HK-2 (cell line): ENCODE results near the gene HEXIM1.

Source experiments
- DNase-seq: peaks from one replicate; pipeline ENCODE4 v3.0.0-alpha.2; 2018; ENCODE audit not compliant: unreplicated experiment

Gene HEXIM1, protein sequence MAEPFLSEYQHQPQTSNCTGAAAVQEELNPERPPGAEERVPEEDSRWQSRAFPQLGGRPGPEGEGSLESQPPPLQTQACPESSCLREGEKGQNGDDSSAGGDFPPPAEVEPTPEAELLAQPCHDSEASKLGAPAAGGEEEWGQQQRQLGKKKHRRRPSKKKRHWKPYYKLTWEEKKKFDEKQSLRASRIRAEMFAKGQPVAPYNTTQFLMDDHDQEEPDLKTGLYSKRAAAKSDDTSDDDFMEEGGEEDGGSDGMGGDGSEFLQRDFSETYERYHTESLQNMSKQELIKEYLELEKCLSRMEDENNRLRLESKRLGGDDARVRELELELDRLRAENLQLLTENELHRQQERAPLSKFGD

DNA sequence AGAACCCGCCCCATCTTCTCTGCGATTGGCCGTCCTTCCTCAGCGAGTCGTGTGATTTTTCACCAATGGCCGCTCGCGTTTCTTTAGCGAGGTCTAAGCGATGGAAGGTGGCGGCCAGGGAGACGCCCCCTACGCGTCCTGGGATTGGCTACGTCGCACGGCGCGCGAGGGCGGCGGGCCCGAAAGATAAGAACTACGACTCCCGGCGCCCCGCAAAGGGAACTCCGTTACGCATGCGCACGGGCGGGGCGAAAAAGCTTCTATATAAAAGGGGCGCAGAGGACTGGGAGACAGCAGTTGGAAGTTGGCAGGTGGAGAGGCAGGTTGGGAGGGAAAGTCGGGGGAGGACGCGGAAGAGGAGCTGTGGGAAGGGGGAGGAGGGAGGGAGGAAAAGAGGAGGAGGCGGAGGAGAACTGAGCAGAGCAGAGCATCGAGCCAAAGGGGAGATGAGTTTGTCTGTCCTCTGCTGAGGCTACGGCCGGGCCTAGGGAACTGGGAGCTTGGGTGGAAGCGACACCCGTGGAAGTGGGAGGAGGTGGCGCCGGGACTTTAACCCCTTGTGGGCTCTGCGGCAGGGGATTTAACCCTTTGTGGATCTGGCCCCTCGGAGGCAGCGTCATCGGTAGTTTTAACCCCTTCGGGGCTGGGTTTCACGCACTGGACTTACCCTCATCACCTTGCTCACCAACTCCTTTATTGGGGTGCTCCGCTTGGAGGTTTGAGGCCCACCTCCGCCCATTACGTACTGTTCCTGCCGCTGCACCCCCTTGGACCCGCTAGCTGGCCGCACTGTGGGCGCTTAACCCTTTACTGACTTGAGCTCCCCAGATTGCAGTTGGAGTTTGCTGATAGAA is at the start of gene HEXIM1:
TSS of gene HEXIM1 (plus strand) at position 293 of the 854 bp plus-strand sequence. CDS start 716 bp downstream, outside the sequence.
- peak; percentile 99 for DNase-seq

DNA sequence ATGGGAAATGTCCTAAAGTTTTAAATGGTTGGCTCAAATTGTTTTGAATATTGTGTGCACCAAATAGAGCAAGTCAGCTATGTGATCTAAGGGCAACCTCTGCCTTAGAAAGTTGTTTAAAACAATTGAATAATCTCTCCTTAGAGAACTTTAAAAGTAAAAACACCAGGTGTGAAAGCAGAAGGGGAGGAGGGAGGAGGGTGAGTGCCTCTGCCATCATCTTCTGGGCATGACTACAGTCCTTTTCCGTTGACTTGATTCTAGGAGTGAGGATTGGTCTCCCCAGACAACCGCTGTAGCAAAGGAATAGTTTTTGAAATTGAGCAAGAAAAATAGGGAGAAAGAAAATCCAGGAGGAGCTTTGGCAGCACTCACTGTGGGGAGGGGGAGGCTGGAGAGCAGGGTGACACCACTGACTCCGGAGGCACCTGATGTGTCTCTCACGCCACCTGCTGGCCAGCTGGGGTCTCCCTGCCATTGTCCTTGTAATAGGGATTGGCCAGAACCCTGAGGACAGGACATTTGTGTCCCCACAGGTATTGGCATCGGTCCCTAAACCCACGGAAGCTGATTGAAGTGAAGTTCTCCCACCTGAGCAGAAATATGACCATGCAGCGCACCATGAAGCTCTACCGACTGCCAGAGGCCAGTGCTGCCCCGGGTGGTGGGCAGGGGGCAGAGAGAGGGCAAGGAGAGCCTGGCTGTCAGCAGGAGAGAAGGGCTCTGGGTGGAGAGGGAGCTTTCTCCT is 49.2 kb upstream of the HEXIM1 start:
- DNase-seq: peak; percentile 69

DNA sequence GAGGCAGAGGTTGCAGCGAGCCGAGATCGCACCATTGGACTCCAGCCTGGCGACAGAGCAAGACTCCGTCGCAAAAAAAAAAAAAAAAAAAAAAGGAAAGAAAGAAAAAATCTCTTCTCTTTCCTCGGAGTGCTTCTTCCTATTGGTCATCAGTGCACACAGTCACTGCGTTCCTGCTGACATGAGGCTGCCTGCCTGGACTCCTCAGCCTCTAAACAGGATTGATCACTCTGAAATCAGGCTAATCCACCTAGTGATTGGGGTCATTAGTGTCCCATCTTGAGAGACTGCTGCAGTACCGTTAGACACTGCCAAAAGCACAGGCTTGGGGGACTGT is 46.8 kb upstream of the HEXIM1 start:
- DNase-seq: no peak

DNA sequence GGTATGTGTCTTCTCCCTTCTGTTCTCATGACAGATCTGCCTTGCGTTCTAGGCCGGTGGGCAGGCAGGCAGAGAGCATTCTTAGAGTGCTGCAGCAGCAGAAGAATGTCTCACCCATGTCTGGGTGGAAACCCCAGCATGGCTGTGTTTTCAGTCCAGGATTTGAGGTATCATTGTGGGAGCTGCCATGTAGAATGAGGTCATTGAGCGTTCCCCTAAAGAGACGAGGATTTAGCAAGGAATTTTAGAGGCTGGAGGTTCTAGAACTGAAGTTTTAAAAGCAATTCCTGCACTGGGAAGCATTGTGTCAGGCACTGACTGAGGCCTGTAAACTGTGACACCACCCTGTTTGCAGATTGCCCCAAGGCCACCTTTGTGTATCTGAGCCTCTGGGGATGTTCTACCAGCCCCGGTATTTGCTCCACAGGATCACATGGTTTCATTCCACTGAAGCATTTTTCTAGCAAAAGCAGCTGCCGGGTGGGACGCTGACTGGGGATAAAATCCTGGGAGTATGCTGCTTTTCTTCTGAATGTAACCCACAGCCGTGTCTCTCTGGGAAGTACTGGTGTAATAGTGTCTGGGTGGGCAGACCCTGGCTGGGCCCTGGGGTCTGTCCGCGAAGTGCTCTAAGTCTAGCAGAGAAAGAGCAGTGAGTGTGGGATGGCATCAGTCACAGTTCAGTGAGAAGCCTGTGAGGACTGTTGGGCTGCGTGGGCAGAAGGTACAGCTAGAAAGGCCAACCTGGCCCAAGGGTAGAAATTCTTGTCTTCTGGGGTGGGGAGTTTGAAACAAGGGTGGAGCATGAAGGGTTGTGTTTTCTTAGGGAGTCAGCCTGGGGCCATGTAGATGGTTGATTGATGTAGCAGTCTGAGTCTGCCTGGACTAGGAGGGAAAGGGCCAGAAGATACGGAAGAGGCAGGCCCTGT is 46.1 kb upstream of the HEXIM1 start:
- DNase-seq: no peak

DNA sequence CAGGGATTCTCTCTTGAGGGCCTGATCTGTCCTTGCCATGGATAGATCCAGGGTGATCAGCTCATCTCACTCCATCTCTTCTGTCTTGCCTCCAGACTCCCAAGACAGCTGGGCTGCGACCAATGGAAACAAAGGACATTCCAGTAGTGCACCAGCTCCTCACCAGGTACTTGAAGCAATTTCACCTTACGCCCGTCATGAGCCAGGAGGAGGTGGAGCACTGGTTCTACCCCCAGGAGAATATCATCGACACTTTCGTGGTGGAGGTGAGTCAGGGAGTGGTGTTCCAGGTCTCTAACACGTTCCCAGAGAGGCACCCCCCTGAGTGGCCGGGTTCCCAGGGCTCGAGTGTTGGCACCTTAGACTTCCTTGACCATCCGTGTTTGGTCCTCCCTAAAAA is 45.4 kb upstream of the HEXIM1 start:
- DNase-seq: no peak

DNA sequence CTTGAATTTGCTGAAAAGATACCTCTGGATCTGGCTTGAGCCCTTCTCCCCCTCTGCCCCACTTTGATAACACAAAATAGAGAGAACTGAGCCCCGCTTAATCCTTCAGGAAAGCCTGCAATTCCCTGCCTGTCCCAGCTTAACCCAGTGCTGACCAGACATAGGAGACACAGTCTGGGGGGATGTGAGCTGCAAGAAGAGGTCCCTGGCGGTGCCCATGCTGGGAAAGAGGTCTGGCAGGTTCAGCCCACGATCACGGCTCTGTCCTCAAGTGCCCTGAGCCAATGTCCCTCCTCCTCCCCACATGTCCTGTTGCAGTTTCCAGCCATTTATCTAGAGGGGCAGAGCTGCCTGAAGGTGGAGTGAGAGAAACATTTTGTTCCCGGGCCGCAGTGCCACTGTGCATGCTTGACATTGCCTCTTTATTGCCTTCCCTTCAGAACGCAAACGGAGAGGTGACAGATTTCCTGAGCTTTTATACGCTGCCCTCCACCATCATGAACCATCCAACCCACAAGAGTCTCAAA is 44.9 kb upstream of the HEXIM1 start:
- DNase-seq: no peak

DNA sequence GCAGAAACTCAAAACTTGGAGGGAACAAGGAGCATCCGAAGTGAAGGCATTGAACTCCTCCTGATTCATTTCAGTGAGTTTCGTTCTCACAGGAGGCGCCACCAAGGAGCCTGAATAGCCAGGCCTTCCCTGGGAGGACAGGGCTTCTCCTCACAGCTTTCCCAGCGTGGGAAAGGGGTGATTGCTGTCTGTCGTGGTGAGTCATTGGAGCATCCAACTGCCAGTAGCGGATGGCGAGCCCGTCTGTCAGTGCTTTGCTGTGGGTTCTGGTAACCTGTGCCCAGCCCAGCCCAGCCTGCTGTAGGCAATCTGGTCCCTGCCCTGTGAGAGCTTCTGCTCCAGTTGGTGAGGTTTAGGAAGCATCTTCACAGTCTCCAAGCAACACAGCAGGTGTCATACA is 44.2 kb upstream of the HEXIM1 start:
- no peak for DNase-seq

DNA sequence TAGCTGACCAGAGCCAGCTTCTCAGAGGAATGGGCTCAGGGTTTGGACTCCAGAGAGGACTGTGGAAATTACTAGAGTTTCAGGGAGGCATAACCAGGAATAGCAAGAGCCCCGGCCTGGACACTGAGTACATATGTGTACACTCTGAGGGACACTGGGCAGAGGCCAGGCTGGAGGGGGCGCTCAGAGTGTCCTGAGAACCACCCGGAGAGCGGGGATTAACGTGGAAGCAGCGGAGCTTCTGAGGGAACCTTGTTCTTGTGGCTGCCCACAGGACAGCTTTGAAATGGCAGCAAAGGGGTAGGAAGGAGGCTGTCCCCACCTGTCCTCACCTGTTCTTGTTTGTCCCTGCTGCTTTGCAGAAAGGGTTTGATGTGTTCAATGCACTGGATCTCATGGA is 43.8 kb upstream of the HEXIM1 start:
- DNase-seq: no peak

DNA sequence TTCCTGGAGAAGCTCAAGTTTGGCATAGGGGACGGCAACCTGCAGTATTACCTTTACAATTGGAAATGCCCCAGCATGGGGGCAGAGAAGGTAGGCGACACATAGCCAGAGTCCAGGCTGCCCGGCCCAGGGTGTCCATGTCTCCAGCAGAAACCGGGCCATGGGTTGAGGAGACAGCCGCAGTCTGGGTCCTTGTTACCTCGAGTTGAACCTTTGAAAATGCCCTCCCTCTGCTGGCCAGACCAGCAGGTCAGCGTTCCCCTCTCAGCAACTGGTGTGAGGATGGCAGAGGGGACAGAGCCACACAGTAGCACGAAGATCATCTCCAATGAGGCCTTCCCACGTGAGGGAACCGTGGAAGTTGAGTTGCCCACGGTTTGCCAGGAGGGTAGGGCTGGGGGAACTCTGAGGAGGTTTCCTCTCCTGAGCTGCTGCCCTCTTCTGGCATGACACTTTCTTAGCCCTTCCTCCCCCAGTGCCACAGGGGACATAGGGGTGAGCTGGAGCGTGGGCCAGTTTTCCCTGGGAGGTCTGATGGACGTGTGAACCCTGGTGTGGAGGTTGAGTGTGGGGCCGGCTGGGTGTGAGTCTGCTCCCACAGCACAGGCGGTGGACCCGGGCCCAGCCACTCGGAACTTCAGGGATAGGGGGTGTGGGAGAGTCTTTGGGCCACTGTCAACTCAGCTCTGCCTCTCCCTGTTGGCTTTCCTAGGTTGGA is 43.2 kb upstream of the HEXIM1 start:
- no peak for DNase-seq

DNA sequence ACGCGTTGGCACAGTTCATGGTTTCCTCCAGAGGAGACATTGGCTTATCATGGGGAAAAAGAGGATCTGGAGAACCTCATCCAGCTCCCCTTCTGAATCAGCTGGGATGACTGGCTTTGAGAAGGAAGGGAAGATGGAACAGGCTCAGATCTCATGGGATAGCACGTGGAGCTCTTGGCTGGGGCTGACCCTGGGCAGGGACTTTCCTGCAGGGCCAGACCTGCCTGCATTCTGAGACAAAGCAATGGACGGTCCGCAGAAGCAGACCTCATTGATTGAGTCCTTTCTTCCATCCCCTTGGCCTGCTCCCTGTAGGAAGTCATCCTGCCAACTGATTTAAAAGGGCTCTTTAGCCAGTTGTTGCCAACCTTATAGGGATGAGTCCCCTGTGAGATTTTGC is 42.2 kb upstream of the HEXIM1 start:
- DNase-seq: no peak

DNA sequence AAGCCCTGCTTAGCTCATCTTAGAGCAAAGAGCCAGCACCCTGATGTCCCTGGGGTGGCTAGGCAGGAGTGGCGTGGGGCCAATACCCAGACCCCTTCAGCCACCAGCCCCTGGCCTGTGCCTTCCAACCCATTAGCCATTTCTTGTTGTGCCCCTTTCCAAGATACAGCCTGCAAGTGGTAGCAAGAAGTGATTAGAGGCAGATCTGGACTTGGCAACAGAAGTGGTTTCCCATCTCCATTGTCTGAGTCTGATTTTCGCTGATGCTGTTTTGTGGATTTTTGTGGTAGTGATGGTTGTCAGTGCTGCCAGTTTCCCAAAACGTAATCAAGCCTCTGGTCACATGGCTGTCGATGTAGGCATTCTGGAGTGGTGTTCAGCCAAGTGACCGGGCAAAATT is 41.7 kb upstream of the HEXIM1 start:
- DNase-seq: no peak

DNA sequence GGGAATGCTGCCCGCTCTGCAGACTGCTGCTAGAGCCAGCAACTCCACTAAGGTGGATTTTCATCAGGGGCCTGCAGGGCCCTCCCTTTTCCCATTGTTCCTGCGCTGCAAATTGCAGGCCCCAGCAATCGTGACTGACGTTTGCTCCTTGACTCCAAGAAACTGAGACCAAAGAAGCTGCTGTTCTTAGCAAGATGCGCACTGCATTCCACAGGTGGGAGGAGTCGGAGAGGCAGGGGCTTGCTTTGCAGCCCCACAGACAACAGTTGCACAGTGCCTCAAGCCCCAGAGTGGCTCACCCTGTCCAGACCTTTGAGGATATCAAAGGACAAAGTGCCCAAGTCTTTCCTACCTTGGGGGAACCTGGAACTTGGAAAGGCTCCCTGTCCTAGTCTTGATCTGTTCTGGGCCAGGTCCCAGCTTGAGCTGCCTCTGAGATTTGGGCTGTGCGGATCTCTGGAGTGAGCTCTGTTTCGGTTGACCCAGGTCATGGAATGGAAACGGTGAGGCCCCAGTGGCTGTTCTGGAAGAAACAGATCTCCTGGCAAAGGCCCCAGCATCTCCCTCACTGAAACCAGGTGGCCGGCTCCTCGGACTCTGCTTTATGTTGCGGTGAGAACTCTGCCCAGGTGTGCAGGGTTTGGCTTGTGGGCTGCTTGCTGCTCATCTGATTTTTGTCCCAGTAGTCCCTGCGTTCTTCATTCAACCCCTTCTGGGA is 40.8 kb upstream of the HEXIM1 start:
- no peak for DNase-seq

DNA sequence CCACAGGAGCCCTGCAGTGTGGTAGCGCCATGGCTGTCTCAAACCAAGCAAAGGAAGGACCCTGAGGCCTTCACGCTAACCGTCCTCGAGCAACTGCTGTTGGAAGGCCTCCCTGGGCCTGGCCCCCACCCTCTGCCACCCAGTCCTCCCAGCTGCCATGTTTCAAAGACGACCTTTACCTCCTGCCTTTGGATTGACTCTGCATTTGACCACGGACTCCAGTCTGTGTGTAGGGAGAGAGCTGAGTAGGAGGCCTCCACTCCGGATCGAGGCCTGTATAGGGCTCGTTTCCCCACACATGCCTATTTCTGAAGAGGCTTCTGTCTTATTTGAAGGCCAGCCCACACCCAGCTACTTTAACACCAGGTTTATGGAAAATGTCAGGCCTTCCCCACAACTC is 40.2 kb upstream of the HEXIM1 start:
- no peak for DNase-seq

DNA sequence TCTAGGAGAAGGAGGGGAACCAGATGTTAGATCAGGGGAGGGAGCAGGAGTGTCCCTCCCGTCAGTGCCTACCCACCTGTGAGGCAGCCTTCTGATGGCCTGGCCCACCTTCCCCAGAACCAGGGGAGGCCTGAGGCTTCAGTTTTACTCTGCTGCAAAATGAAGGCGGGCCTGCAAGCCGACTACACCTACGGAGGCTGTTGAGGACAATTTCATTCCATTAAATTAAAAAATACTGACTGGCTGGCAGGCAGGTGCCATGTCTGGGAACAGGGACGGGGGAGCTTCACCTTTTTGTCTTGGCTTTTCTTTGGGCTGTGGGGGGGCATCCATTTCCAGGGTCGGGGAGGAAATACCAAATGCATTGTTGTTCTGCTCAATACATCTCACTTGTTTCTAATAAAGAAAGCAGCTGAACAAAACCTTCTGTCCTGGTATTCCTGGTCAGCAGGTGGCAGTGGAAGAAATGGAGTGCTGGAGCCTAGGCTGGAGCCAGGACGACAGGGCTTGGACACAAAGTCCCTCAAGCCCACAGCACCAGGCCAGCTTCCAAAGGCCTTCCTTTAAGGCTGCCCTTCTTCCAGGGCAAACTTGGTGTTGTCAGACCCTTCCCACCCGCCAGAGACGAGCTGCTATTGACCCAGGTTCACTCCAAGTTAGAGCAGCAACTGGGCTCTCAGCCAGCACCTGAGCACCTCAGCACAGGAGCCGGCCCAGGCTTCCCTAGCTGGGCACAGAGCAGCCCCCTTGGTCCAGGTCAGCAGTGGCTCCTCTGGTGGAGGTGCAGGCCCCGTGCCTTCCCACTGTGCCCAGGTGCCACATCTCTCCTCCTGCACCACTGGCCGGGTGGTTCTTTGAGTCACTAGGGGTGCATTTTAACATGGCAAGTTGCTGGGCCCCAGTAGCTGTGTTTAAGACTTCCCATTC is 39.4 kb upstream of the HEXIM1 start:
- DNase-seq: no peak

DNA sequence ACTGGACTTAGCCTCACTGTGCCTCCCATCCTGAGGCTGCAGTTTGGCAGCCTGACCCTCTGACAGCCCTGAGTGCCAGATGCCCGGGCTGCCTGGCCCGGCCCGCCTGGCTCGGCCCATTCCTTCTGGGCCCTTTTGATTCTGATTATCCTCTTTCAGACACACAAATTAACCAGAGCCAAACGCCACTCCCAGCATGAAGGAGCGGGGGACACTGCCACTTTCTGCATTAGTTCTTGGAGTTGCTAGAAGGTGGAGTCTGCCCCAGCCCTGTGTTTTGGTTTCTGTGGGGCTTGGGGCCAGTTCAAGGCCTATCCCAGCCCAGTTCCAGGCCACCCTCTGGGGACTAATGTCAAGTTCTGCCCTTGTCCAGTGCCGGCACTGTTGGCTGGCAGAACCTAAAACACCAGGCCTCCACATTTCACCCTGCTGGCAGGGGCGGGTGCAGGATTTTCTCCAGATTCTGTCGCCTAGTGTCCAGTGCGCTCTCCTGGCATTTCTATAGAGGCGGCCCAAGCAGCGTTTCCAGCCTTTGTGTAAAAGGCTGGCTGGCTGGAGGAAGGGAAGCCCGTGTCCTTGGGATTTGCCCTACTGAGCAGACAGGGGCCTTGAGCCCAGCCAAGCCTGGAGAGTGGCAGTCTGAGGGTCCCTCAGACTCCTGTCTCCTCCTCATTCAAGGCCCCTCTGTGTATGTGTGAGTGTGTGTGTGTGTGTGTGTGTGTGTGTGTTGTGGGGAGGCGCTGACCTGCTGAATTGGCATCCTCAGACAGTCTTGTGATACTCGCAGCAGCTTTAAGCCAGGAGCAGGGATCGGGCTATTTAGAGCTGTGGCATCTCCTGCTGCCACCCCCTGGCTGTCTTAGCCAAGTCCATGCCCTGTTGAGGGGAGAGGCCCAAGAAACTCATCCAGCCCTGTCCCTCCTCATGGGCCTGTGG is 37.3 kb upstream of the HEXIM1 start:
- DNase-seq: no peak

DNA sequence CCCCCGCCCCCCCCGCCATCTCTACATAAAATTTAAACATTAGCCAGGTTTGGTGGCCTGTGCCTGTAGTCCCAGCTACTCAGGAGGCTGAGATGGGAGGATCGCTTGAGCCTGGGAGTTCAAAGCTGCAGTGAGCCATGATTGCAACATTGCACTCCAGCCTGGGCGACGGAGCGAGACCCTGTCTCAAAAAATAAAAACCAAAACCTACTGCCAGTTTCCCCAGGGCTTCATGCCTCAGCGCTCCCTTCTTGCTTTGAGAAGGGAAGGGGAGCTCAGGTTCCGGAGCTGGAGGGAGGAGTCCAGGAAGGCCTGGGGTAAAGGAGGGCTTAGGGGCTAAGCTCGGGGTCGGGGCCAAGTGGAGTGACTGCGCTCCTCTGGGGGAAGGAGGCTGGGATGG is 36.4 kb upstream of the HEXIM1 start:
- no peak for DNase-seq

DNA sequence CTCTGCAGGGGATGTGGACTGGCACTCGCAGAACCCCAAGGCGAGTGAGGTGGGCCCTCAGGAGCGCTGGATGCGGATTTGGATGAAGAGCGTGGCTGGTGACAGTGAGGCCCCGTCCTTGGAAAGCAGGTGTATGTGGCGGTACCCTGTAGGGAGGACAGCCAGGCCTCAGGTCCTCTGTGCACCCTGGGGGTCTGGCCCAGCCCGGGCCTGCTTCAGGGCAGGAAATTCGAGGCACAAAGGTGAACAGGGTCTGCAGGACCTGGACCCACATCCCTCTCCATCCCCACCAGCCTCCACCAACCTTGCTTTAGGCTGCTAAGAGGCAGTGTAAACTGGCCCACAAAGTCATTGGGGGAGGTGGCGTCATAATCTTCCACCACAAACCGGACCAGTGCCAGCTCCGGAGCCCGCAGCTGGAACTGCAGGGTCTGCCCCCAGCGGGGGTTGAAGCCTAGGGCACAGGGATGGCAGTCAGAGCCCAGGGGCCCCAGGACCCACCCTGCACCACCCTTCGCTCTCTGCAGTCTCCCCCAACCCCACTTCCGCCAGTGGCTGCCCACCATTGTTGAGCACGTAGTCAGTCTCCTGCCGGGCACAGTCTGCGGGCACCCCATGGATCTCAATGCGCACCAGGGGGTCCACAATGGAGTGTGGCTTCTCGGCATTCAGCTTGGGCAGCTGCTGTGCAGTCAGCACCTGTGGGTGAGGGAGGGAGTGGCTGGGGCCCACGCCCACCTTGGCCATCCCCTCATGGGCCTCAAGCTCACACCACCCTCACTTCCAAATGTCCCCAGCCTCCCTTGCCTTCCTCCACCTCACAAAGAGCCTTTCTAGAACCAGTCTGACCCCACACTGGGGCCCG is 35.5 kb upstream of the HEXIM1 start:
- DNase-seq: no peak
